Fibroblast of villous mesenchyme (primary cell): Measurements from ENCODE around the gene RAB40B. TPM values are rescaled to one million over a fixed set of nuclear protein-coding genes. Genes with fewer than 3 reads are reported as not detected.
"Not testable (repeated sequence)": the region's sequence is repeated elsewhere in the genome, so short reads cannot be mapped to it uniquely, and the experiment has no call there.

ENCODE experiments used
- DNase-seq: peaks from one replicate; pipeline ENCODE4 v3.0.0-alpha.2; 2010; ENCODE audit warnings: low read depth
- H3K4me3 ChIP-seq: 2 replicates; pipeline ENCODE4 v1.5.1; 2011; ENCODE audit warnings: low read depth, mild to moderate bottlenecking, low read length
- total RNA-seq: library from RNA; depleted of rRNA; stranded (reverse); fragments of >200 nt; gene quantifications from 2 replicates; pipeline ENCODE4 v1.2.3, GENCODE V29; 2012
- TF ChIP-seq, protein P1 (sequence below): IDR thresholded peaks from 2 replicates; pipeline ENCODE4 v1.5.1; 2012; ENCODE audit warnings: low read depth, mild to moderate bottlenecking, low read length; ENCODE audit not compliant: insufficient read depth

The RAB40B gene
- total RNA-seq, 1 donor, result 7.3 TPM

DNA sequence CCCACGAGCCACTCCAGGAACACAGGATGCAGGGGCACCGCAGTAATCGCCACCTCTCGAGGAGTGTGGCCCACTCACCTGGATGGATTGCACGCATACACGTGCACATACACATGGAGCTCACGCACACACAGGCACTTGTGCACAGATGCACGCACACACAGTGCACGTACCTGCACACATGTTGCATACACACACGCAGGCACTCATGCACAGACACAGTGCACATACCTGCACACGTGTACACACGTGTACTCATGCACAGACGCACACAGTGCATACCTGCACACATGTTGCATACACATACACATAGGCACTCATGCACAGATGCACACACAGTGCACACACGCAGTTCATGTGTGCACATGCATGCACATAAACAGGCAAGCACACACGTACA lies 38.6 kb downstream of the RAB40B start:
- TF ChIP-seq, protein P1, sequence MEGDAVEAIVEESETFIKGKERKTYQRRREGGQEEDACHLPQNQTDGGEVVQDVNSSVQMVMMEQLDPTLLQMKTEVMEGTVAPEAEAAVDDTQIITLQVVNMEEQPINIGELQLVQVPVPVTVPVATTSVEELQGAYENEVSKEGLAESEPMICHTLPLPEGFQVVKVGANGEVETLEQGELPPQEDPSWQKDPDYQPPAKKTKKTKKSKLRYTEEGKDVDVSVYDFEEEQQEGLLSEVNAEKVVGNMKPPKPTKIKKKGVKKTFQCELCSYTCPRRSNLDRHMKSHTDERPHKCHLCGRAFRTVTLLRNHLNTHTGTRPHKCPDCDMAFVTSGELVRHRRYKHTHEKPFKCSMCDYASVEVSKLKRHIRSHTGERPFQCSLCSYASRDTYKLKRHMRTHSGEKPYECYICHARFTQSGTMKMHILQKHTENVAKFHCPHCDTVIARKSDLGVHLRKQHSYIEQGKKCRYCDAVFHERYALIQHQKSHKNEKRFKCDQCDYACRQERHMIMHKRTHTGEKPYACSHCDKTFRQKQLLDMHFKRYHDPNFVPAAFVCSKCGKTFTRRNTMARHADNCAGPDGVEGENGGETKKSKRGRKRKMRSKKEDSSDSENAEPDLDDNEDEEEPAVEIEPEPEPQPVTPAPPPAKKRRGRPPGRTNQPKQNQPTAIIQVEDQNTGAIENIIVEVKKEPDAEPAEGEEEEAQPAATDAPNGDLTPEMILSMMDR, result no peak
- DNase-seq, result no peak
- no peak overlapping the region for H3K4me3 ChIP-seq

DNA sequence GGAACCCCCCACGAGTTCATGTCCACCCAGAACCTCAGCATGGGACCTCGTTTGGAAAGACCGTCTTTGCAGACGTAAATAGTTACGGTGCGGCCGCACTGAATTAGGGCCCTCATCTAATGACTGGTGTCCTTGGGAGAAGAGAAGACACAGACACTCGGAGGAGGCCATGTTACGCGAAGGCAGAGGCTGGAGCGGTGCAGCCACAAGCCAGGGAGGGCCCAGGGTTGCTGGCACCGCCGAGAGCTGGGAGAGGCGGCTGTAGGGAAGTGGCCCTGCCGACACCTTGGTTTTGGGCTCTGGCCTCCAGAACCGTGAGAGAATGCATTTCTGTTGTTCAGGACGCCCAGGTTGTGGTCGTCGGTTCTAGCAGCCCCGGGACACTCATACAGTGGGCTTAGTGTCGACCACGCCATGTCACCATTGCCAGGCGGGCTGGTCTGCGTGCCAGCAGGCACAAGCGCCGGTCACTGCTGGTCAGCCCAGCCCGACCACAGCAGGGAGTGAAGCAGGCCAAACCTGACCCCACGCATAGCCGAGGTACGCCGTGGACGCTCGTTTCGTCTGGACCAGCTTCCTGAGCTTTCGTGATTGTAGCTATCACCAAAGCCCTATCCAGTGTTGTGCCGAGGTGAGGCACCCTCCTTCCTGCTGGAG lies 39.6 kb downstream of the RAB40B start:
- no peak for DNase-seq
- TF ChIP-seq, protein P1, result no peak
- H3K4me3 ChIP-seq, result no peak overlapping the region

DNA sequence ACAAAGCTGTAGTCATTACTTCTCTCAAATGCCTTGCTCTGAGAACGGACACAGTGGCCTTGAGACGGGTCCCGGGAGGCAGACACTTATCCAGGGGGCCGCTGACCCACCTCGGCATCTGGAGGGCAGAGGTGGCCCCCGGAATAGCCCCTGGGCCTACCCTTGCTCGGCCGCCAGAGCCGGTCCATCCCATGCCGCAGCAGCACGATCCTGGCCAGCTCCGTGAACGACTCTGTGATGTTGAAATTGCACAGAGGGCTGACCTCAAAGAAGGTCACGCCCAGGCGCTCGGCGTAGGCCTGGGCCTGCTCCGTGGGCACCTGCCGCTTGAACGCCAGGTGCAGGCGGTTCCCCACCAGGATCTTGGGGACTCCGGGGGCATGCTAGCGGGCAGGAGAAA lies 40.2 kb downstream of the RAB40B start:
- TF ChIP-seq, protein P1, result no peak
- DNase-seq, result no peak
- H3K4me3 ChIP-seq, result no peak overlapping the region

DNA sequence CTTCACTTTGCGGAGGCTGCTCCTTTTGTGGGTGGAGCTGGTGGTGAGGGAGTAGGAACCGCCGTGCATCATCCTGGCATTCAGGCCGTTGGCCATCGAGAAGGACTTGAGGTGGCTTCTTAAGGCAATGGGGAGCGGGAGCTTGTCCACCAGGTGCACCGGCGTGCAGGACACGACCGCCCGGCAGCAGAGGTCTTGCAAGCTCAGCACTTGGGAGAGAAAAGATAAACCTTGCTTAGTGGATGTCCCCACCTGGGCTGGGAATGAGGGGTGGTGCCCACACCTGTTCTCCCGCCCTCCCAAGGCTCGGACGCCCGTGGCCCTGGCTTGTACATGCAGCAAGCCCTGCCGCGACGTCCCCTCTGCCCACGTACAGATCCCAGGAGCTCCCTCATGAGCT lies 40.6 kb downstream of the RAB40B start:
- no peak overlapping the region for H3K4me3 ChIP-seq
- TF ChIP-seq, protein P1, result no peak
- no peak for DNase-seq

DNA sequence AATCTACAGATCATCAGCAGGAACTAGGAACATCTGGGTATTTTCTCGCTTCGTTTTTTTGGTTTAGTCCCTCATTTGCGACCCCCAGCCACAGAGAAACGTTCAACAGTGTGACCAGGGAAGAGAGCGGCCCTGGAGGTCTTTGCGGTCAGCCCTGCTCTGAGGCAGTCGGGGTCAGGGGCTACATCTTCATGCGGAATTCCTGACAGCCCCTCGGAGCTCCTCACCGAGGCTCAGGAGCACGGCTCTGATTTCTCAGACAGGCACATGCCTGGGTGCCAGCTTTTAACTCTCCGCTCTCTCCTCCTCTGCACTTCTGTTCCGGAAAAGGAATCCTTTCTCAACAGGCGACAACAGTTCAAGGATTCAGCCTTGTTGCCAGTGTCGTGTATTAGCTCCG lies 42.2 kb downstream of the RAB40B start:
- TF ChIP-seq, protein P1, result no peak
- no peak overlapping the region for H3K4me3 ChIP-seq
- DNase-seq, result no peak

DNA sequence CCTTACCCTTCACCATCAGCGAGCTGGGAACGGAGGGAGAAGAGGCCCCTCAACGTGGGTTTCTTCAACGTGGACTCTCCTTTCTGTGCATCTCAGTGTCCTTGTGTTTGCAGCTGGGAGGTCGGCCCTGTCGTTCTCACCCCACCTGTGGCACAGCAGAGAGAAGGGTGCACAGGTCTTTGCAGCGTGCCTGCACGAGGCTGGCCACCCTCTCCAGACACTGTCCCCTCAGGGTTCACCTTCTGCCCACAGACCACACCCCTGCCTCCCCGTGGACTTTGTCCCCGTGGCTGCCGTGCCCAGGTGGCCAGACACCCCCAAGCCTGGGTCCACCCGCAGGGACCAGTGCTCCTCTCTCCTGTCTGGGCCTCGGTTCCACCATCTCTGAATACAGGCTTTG lies 43.0 kb downstream of the RAB40B start:
- TF ChIP-seq, protein P1, result no peak

DNA sequence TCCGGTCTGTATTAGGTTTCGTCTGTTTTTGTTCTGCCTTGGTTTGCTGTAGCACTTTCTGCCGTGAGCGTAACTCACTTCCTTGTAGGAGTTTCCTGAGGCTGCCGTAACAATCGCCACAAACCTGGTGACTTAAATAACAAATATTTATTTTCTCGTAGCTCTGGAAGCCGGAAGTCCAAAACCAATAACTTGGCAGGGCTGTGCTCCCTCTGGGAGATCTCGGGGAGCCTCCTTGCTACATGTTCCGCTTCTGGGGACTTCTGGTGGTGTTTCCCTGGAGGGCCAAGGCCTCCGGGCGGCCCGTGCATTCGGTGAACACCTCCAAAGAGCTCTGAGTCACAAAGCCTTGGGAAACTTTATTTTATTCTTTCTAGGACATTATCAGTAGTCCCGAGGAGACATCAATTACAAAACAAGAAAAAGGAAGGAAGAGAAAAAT lies 43.4 kb downstream of the RAB40B start:
- DNase-seq, result peak; percentile 5
- H3K4me3 ChIP-seq, result no peak overlapping the region
- TF ChIP-seq, protein P1, result no peak

More for the DNA sequence above, 43.0 kb downstream of the RAB40B start:
- DNase-seq, result no peak
- H3K4me3 ChIP-seq, result no peak overlapping the region

DNA sequence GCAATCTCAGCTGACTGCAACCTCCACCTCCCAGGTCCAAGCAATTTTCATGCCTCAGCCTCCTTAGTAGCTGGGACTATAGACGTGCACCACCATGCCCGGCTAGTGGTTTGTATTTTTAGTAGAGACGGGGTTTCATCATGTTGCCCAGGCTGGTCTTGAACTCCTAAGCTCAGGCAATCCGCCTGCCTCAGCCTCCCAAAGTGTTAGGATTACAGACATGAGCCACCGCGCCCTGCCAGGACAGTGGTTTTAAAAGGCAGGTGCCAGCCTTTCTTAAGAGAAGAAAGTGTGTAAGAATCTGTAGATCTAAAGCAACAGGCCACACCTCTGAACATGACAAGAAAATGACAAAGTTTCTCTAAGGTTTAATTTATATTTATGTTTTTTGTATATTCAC lies 43.9 kb downstream of the RAB40B start:
- not testable (repeated sequence) for H3K4me3 ChIP-seq, DNase-seq
